OCI-LY7 (cell line): ENCODE measurements around the gene KLHL1.

Experiments
- CTCF ChIP-seq: fragments of 200-600 bp; sonication (generic); conservative IDR thresholded peaks from 2 replicates; pipeline ENCODE4 v1.5.1; 2014; ENCODE audit warnings: mild to moderate bottlenecking, antibody characterized with exemption, low read length, moderate library complexity, mixed read lengths
- EZH2phosphoT487 ChIP-seq: fragments of 200-600 bp; sonication (generic); IDR thresholded peaks from 2 replicates; pipeline ENCODE4 v1.6.1; 2018; ENCODE audit warnings: low read depth, borderline replicate concordance, mild to moderate bottlenecking, mixed run types, antibody characterized with exemption, low read length, moderate library complexity, mixed read lengths

DNA sequence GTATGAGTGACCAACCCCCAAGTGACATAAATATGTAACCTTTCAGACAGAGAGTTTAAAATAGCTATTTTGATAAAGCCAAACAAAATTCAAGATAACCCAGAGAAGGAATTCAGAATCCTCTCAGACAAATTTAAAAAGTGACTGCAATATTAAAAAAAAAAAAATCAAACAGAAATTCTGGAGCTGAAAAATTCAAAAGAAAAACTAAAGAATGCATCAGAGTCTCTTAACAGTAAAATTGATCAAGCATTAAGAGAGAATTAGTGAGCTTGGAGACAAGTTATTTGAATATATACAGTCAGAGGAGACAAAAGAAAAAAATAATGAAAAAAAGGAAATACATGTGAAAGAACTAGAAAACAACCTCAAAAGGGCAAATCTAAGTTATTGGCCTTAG, 53.7 kb downstream of the KLHL1 start:
- TF ChIP-seq CTCF (no peak), EZH2phosphoT487 (no peak)
